NOMO-1 treated with dmso at 0.1 percent for 144 hours (cell line): ENCODE results near the gene EIF2A.
A peak's percentile ranks its signal among the peaks of the same experiment; 100 is the strongest.

ENCODE experiments used
- DNase-seq: peaks from one replicate; lab custom pipeline; 2025; ENCODE audit not compliant: unreplicated experiment; lab: John Stamatoyannopoulos, UW

The EIF2A gene

GRCh38 chr3:150543128-150543527 lies 3.5 kb upstream of the EIF2A start:
- DNase-seq = no peak

DNA sequence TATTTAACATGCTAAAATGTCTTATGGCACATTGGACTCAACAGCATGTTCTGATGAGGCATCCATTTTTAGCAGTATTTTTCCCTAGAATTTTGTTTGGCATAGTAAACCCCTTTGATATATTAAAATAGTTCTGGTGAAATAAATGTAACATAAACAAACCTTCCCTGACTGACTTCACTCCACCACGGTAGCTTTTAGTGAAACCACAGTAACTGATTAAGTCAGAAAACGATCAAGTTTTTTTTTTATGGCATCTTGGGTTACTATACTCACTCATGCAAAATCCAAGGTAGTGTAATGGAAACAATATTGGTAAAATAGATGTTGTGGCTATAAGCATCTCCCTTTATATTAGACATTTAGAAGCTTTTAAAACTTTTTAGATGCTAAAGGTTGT lies 3.1 kb upstream of the EIF2A start:
- no peak for DNase-seq

- no peak for DNase-seq
Observed at GRCh38 chr3:150544041-150544440, 2.5 kb upstream of the EIF2A start.

- DNase-seq = no peak
Observed at GRCh38 chr3:150544726-150545125, 1.9 kb upstream of the EIF2A start.

GRCh38 chr3:150545419-150546225 lies 965 bp upstream of the EIF2A start:
- no peak for DNase-seq

GRCh38 chr3:150547045-150547741 lies 606 bp downstream of the EIF2A start:
- peak; percentile 46 for DNase-seq

GRCh38 chr3:150555859-150556436 lies 9.4 kb downstream of the EIF2A start:
- no peak for DNase-seq

- DNase-seq = no peak
Observed at GRCh38 chr3:150556792-150557191, 10.2 kb downstream of the EIF2A start.

DNA sequence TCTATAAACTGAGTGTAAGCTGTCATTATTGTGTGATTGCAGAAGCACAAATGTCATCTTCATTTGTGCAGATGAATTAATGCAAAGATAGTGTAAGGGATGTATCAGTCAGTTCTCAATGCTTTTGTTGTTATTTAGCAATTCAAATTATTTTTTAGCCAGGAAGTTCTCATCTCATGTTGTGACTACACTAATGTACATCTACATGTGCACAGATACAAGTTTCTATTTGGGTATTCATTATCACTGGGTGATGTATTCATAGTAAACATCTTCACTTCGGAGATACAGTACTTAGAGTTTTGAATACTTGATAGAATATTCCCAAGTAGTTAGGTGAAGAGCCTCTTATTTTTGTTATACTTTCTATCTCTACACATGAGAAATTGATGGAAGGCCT lies 11.1 kb downstream of the EIF2A start:
- DNase-seq = no peak

DNA sequence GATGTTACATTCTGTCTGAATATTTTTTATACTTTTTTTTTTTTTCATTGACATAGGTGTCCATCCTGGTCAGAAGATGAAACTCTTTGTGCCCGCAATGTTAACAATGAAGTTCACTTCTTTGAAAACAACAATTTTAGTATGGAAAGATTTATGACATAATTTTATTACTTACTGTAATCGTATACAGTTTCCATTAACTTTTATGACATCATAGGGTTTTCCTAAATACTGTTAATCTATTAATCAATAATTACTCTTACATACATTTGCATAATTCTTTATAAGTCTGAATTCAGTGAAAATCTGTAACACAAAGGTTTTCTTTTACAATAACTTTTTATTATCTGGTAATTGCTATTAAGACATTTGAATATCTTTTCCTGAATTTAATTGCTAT lies 17.7 kb downstream of the EIF2A start:
- no peak for DNase-seq

DNA sequence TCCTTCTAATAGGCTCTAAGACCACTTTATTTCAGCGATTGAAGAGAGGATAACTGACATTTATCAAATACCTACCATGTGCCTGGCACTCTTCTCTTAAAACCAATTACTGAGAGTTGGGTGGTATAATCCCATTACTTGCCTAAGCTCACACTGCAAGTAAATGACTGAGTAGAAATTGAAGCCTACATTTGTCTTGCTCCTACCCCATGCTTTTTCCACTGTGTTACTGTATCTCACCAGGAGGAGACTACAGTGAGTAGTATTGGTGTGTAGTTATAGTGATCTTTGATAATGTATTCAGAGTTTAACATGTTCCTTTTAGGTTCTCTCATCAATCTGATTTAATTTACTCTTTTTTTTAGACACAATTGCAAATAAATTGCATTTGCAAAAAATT lies 20.7 kb downstream of the EIF2A start:
- DNase-seq = no peak

GRCh38 chr3:150577855-150578254 lies 31.3 kb downstream of the EIF2A start:
- DNase-seq = no peak

DNA sequence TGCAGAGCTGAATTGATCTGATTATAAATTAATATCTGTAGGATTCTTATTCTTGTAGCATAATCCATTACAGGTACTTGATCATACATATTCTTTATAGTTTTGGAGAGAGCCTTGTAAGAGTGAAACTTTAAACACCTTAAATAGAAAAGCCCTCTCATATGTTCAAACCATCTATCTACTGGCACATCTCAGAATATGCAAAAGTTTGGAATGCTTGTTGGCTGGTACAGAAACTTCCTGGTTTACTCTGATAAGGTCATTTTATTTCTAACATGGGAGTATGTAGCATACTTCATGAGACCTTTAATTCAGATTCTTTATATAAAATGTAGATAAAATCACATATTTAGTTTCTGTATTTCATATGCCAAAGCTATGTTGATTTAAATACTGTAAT lies 34.6 kb downstream of the EIF2A start:
- DNase-seq = no peak

DNA sequence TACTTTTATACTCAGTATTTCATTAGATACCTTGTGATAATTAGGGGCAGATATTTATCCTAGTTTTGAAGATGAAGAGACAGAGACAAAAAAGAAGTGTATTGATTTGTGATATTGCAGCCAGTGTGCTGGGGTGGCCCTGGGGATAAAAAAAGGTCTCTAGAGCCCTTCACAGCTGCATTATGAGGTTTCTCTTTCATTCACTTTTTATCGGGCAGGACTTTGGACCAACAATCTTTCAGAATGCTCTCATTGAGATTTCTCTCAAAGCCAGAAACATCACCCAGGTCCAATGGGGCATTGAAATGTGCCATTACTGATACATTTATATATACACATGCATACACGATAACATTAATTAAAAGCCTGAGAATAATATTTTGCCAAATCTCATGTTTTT lies 36.0 kb downstream of the EIF2A start:
- DNase-seq = no peak

GRCh38 chr3:150583028-150583427 lies 36.4 kb downstream of the EIF2A start:
- DNase-seq = no peak

DNA sequence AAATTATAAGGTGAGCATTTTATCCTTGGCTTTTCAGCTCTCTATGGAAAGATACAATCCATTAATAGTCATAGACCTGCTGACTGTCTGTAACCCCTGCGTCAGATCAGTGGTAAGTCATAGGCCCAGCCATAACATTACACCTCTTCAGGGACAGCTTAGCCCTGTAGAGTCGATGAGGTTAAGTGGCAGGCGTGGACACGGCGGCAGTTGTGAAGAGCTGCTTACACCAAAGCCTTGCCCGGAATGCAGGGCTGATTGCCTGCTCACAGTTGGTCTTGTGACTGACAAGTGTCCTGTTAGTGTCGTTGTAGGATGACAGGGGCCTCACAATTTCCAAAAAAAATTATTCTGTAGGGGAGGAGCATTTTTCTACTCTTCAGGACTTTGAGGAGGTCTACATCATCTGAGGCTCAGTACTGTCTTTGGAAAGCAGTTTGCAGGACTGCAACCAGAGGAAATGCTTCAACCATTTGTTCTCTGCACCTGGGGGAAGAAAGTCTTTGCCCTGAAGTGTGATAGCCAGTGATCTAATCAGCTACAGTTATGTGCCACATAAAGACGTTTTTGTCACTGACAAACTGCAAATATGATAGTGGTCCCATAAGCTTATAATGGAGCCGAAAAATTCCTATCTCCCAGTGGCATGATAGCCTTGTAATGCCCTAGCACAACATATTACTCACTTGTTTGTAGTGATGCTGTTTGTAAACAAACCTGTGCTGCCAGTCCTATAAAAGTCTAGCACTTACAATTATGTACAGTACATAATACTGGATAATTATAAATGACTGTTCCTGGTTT lies 41.6 kb downstream of the EIF2A start:
- no peak for DNase-seq

GRCh38 chr3:150589759-150590158 lies 43.2 kb downstream of the EIF2A start:
- DNase-seq = no peak

GRCh38 chr3:150594150-150594549 lies 47.6 kb downstream of the EIF2A start:
- DNase-seq = no peak

DNA sequence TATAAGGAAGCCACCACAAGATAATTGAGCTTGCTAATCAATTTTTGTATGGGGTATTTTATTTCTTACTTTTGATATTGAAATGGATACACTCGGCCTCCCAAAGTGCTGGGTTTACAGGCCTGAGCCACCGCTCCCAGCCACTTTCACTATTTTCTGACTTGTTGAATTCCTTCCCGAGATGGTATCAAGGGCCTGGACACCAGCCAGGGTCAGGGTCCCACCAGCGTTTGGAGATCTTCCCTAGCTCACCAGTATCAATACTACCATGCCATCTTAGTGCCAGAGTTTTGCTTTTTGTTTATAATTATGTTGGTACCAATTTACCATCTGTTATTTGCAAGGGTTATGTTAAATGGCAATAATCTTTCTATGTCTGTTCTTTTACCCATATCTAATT lies 51.1 kb downstream of the EIF2A start:
- no peak for DNase-seq

DNA sequence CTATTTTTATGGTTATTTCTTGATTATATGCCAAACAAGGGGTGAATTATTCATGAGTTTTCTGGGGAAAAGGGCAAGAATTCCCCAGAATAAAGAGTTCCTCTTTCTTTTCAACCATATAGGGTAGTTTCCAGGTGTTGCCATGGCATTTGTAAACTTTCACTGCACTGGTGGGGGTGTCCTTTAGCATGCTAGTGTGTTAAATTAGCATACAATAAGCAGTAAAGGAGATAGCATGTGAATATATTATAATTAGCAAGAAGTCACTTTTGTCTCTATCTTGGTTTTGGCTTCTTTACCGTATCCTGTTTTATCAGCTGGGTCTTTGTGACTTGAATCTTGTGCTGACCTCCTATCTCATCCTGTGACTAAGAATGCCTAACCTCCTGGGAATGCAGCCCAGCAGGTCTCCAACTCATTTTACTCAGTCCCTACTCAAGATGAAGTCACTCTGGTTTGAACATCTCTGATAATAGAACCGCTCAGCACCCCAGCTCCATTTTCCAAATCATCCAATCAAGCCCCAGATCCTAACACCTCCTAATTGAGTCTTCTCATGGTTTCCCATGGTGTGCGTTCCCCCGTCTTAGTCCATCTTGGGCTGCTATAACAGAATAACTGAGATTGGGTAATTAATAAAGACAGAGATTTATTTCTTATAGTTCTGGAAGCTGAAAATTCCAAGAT lies 53.2 kb downstream of the EIF2A start:
- DNase-seq = no peak
